Activated CD4-positive, alpha-beta T cell treated with anti-CD3 and anti-CD28 coated beads, Interleukin-2, amount 50 U/mL, for 1 hour (primary cell): Measurements from ENCODE around the gene RPS23.
"Not testable (repeated sequence)": the region's sequence is repeated elsewhere in the genome, so short reads cannot be mapped to it uniquely, and the experiment has no call there.

Experiments used
- DNase-seq: peaks from one replicate; pipeline ENCODE4 v3.0.0-alpha.2; 2020

The RPS23 gene

GRCh38 chr5:82287625-82288024, 9.5 kb upstream of the RPS23 start:
- no peak for DNase-seq

GRCh38 chr5:82285206-82285605, 7.1 kb upstream of the RPS23 start:
- no peak for DNase-seq

GRCh38 chr5:82283893-82284292, 5.7 kb upstream of the RPS23 start:
- no peak for DNase-seq

GRCh38 chr5:82278711-82279370, 687 bp upstream of the RPS23 start:
- no peak for DNase-seq

GRCh38 chr5:82277613-82277986, 554 bp downstream of the RPS23 start:
- DNase-seq, result no peak

- no peak for DNase-seq
Observed at GRCh38 chr5:82276800-82277612, 1.1 kb downstream of the RPS23 start.

- DNase-seq, result no peak
Observed at GRCh38 chr5:82275216-82275664, 2.9 kb downstream of the RPS23 start.

- no peak for DNase-seq
Observed at GRCh38 chr5:82274343-82275211, 3.6 kb downstream of the RPS23 start.

- DNase-seq, result not testable (repeated sequence)
Observed at GRCh38 chr5:82273426-82273825, 4.7 kb downstream of the RPS23 start.

GRCh38 chr5:82272571-82273356, 5.4 kb downstream of the RPS23 start:
- DNase-seq, result not testable (repeated sequence)

- DNase-seq, result not testable (repeated sequence)
Observed at GRCh38 chr5:82269363-82269762, 8.8 kb downstream of the RPS23 start.

- DNase-seq, result not testable (repeated sequence)
Observed at GRCh38 chr5:82267297-82267933, 10.7 kb downstream of the RPS23 start.

GRCh38 chr5:82265047-82265446, 13.1 kb downstream of the RPS23 start:
- no peak for DNase-seq

GRCh38 chr5:82259172-82259800, 18.9 kb downstream of the RPS23 start:
- no peak for DNase-seq

GRCh38 chr5:82257729-82258128, 20.4 kb downstream of the RPS23 start:
- no peak for DNase-seq

GRCh38 chr5:82257247-82257646, 20.9 kb downstream of the RPS23 start:
- DNase-seq, result no peak

- DNase-seq, result no peak
Observed at GRCh38 chr5:82255844-82256243, 22.3 kb downstream of the RPS23 start.

- DNase-seq, result no peak
Observed at GRCh38 chr5:82252744-82253143, 25.4 kb downstream of the RPS23 start.

- no peak for DNase-seq
Observed at GRCh38 chr5:82246960-82247574, 31.1 kb downstream of the RPS23 start.

GRCh38 chr5:82244854-82245635, 33.1 kb downstream of the RPS23 start:
- DNase-seq, result no peak
